ENCODE data around the gene THSD4. TPM values are rescaled to one million over a fixed set of nuclear protein-coding genes. Genes with fewer than 3 reads are reported as not detected.
A peak's percentile ranks its signal among the peaks of the same experiment; 100 is the strongest.

THSD4 gene
- total and polyA plus RNA-seq, 2 of the 4 experiments (the other 2 are of a cell fraction) = 25.5 to 31.1 TPM

- H2BK120ac ChIP-seq (ENCODE audit: low read depth, low read length) = peak overlapping the region; percentile 16; the same call in 1 of the 2 replicates
- ATAC-seq (ENCODE audit: low read depth) (no peak), DNase-seq (no peak)
- intact Hi-C loops (cut with micrococcal nuclease) = no loop called here
- H2BK15ac ChIP-seq (ENCODE audit: low read depth, low read length) = no peak overlapping the region
- H3K9me3 ChIP-seq (ENCODE audit: control insufficient read depth, insufficient read depth, low read length) = no peaks in the 10 kb centered on the region
- no peak overlapping the region for H3K56ac ChIP-seq (ENCODE audit: extremely low read depth, insufficient read depth, low read length)
- dilution Hi-C loops (cut with HindIII; ENCODE audit: low sequenced_read_pairs, unreplicated experiment) = no loop called here
- CTCF ChIA-PET = no interaction called here
- no peak overlapping the region for H4K8ac ChIP-seq (ENCODE audit: low read depth in 2 of 2, low read length in 2 of 2)
- no peak overlapping the region for H2BK5ac ChIP-seq (ENCODE audit: low read depth, low read length, poor library complexity, severe bottlenecking)
- H3K9me1 ChIP-seq (ENCODE audit: insufficient read depth, low read length) = peaks cover 6% of the 10 kb centered on the region
- H3K18ac ChIP-seq (ENCODE audit: low read depth, low read length) = no peak overlapping the region
- H3K27ac ChIP-seq (ENCODE audit: insufficient read depth, low read length) = no peak overlapping the region
- no peak overlapping the region for H2AK9ac ChIP-seq (replicated peaks; ENCODE audit: low read depth, low read length, poor library complexity)
- no TSS peak for BruUV-seq (replicated peaks)
- H3K79me1 ChIP-seq (ENCODE audit: low read depth in 1 of 2, low read length in 2 of 2) = peaks cover 9 to 22% of the 10 kb centered on the region in 2 experiments; a peak in 3 of 4 replicates
- in situ Hi-C loops (cut with MboI; ENCODE audit: low sequenced_read_pairs) = no loop called here
- TF ChIP-seq MAZ (IDR thresholded peaks at IDR 0.05; ENCODE audit: borderline replicate concordance, low read depth, low read length) = no peak
- no peak for TF ChIP-seq USF2 (IDR thresholded peaks at IDR 0.05; ENCODE audit: low read depth, low read length)
- TF ChIP-seq CTCF (conservative IDR thresholded peaks at IDR 0.05; ENCODE audit: low read depth, low read length) = no peak
- no peak for TF ChIP-seq ELK1 (IDR thresholded peaks at IDR 0.05; ENCODE audit: borderline replicate concordance, low read depth, low read length)
- no peak for TF ChIP-seq NFE2L2 (IDR thresholded peaks at IDR 0.05; ENCODE audit: low read depth, low read length)
- no peak for TF ChIP-seq RFX5 (IDR thresholded peaks at IDR 0.05; ENCODE audit: low read depth, low read length)
- no peak for TF ChIP-seq FOS (IDR thresholded peaks at IDR 0.05; ENCODE audit: low read depth, low read length)
- no peak for TF ChIP-seq MXI1 (IDR thresholded peaks at IDR 0.05; ENCODE audit: borderline replicate concordance, low read depth, low read length)
- no peak for TF ChIP-seq MAFK (IDR thresholded peaks at IDR 0.05; ENCODE audit: low read depth, low read length)
- TF ChIP-seq CHD1 (IDR thresholded peaks at IDR 0.05; ENCODE audit: low read depth, low read length) = no peak
- TF ChIP-seq BHLHE40 (IDR thresholded peaks at IDR 0.05; ENCODE audit: low read depth, low read length) = no peak
- no peak for TF ChIP-seq POLR2A (IDR thresholded peaks at IDR 0.05; ENCODE audit: low read depth, low read length)
- TF ChIP-seq SMC3 (IDR thresholded peaks at IDR 0.05; ENCODE audit: low read depth, low read length) = no peak
- TF ChIP-seq CEBPB (IDR thresholded peaks at IDR 0.05; ENCODE audit: low read depth, low read length) = no peak
- no peak for TF ChIP-seq RCOR1 (IDR thresholded peaks at IDR 0.05; ENCODE audit: insufficient replicate concordance, low read length)
- H2AFZ ChIP-seq (replicated peaks; ENCODE audit: low read length, poor library complexity) = no peak overlapping the region
- no peak overlapping the region for H3K23ac ChIP-seq (ENCODE audit: low read depth, low read length)
- no peak overlapping the region for H3K14ac ChIP-seq (replicated peaks; ENCODE audit: low read depth, low read length)
- no peak overlapping the region for H2AK5ac ChIP-seq (ENCODE audit: low read depth, low read length)
- no peaks in the 10 kb centered on the region for H4K20me1 ChIP-seq (ENCODE audit: insufficient read depth, low read length)
- H3K4me1 ChIP-seq (ENCODE audit: control insufficient read depth, insufficient read depth, low read length) = peaks cover 4% of the 10 kb centered on the region
- no peak overlapping the region for H4K5ac ChIP-seq (ENCODE audit: low read depth, low read length)
- no peak overlapping the region for H4K91ac ChIP-seq (ENCODE audit: insufficient read depth, low read depth, low read length)
- 0 out of 2 replicates have a peak, but pooled peaks cover 1% of the 10 kb centered on the region for H3K36me3 ChIP-seq (ENCODE audit: control insufficient read depth, insufficient read depth, low read length)
- H3K4me3 ChIP-seq (ENCODE audit: insufficient read depth, low read depth, low read length) = no peak overlapping the region
- no peak overlapping the region for H2BK20ac ChIP-seq (ENCODE audit: low read depth, low read length)
- WGBS, 2 experiments (ENCODE audit: extremely low coverage in 2 of 2, insufficient read length in 1 of 2) = no CpG with 5 or more reads among the region's 3 CpGs
- no peak overlapping the region for H3K9ac ChIP-seq (ENCODE audit: low read depth, low read length)
- no peaks in the 10 kb centered on the region for H3K27me3 ChIP-seq (ENCODE audit: control insufficient read depth, insufficient read depth, low read length)
- POLR2A ChIA-PET (ENCODE audit: unreplicated experiment) = interaction anchor here (0.7 kb wide), 1 partner anchor 1734 kb away, joined by 3 read pairs; no protein-coding TSS in a partner anchor
- H3K4me2 ChIP-seq (ENCODE audit: low read depth, low read length) = no peak overlapping the region
- H3K4ac ChIP-seq (ENCODE audit: low read depth, low read length) = no peak overlapping the region
Measured at GRCh38 chr15:71393383-71393782, 278.1 kb downstream of the THSD4 start.

All from IMR-90 (cell line).